Brain microvascular endothelial cell (primary cell): Measurements from ENCODE around the gene PCDHGC4.

ENCODE experiments used
- DNase-seq: peaks from one replicate; pipeline ENCODE4 v3.0.0-alpha.2; 2020
- H3K27ac ChIP-seq: fragments of 250-450 bp; sonication (Bioruptor Pico); 2 replicates; pipeline ENCODE4 v1.5.1; 2020; ENCODE audit warnings: mild to moderate bottlenecking, moderate library complexity
- H3K27me3 ChIP-seq: fragments of 250-450 bp; sonication (Bioruptor Pico); replicated peaks from 2 replicates; pipeline ENCODE4 v1.5.1; 2020; ENCODE audit warnings: mild to moderate bottlenecking
- H3K36me3 ChIP-seq: fragments of 250-450 bp; sonication (Bioruptor Pico); replicated peaks from 2 replicates; pipeline ENCODE4 v1.5.1; 2020; ENCODE audit warnings: mild to moderate bottlenecking
- H3K4me3 ChIP-seq: 2 replicates; pipeline ENCODE4 v1.5.1; 2011; ENCODE audit warnings: low read depth, mild to moderate bottlenecking, control low read depth, low read length, moderate library complexity
- in situ Hi-C: cut with HindIII; loops from 2 replicates; pipeline ENCODE4 v1.10.0; 2017; ENCODE audit warnings: low sequenced_read_pairs, low pct_ligation_motif_present
- TF ChIP-seq, protein P1 (sequence below): IDR thresholded peaks from 2 replicates; pipeline ENCODE4 v1.5.1; 2011; ENCODE audit warnings: low read depth, mild to moderate bottlenecking, moderate library complexity, low read length, control low read depth, inconsistent platforms; ENCODE audit errors: missing control alignments

PCDHGC4 gene

GRCh38 chr5:141529873-141530272 is 45.0 kb downstream of the PCDHGC4 start:
- H3K4me3 ChIP-seq, result no peak overlapping the region
- no peak overlapping the region for H3K27ac ChIP-seq
- H3K27me3 ChIP-seq, result no peaks in the 10 kb centered on the region
- in situ Hi-C loops, result no loop called here
- no peak for DNase-seq
- TF ChIP-seq, protein P1, sequence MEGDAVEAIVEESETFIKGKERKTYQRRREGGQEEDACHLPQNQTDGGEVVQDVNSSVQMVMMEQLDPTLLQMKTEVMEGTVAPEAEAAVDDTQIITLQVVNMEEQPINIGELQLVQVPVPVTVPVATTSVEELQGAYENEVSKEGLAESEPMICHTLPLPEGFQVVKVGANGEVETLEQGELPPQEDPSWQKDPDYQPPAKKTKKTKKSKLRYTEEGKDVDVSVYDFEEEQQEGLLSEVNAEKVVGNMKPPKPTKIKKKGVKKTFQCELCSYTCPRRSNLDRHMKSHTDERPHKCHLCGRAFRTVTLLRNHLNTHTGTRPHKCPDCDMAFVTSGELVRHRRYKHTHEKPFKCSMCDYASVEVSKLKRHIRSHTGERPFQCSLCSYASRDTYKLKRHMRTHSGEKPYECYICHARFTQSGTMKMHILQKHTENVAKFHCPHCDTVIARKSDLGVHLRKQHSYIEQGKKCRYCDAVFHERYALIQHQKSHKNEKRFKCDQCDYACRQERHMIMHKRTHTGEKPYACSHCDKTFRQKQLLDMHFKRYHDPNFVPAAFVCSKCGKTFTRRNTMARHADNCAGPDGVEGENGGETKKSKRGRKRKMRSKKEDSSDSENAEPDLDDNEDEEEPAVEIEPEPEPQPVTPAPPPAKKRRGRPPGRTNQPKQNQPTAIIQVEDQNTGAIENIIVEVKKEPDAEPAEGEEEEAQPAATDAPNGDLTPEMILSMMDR, result no peak
- peaks cover 31% of the 10 kb centered on the region for H3K36me3 ChIP-seq

DNA sequence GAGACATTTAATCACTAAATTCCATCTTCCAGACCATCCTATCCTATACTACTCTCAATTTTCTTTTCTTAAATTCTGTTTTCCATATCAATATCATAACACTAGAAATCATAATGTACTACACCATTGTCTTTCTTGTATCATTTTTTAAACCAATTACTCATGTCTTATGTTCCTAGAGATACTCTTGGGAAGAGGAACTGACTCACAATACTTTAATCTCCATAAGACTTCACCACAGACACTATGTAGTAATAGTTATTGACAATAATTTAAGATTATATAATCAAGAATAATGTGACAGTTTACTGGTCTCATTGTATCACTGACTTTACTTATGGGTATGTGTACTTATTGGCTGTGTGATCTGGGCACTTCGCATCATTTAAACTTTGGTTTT is 47.9 kb downstream of the PCDHGC4 start:
- peaks cover 19% of the 10 kb centered on the region for H3K36me3 ChIP-seq

DNA sequence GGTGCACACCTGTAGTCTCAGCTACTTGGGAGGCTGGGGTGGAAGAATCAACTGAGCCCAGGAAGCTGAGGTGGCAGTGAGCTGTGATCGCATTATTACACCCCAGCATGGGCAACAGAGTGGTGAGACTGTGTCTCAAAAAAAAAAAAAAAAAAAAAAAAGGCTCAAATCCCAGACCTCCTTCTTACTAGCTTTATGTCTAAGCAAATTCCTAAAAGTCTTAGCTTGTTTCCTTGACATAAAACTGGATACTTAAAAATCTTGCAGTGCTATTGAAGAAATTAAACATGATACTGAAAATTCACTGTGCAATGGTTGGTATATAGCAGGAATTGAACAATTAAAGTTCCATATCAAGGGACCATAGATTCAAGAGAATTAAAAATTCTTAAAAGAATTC is 49.1 kb downstream of the PCDHGC4 start:
- Histone ChIP-seq H3K36me3 (peaks cover 9% of the 10 kb centered on the region), H3K4me3 (no peak overlapping the region), H3K27me3 (no peaks in the 10 kb centered on the region), H3K27ac (no peak overlapping the region)
- TF ChIP-seq, protein P1, result no peak
- DNase-seq, result no peak
- in situ Hi-C loops, result no loop called here

More for the DNA sequence above, 47.9 kb downstream of the PCDHGC4 start:
- no peak overlapping the region for H3K27ac ChIP-seq
- H3K27me3 ChIP-seq, result no peaks in the 10 kb centered on the region
- in situ Hi-C loops, result no loop called here
- no peak for DNase-seq
- H3K4me3 ChIP-seq, result no peak overlapping the region
- TF ChIP-seq, protein P1, result no peak

- Histone ChIP-seq H3K27ac (no peak overlapping the region), H3K36me3 (peaks cover 7% of the 10 kb centered on the region), H3K4me3 (no peak overlapping the region), H3K27me3 (no peaks in the 10 kb centered on the region)
- in situ Hi-C loops, result no loop called here
- TF ChIP-seq, protein P1, result no peak
- DNase-seq, result no peak
Measured at GRCh38 chr5:141534492-141535213, 49.8 kb downstream of the PCDHGC4 start.
